ENCODE measurements around the gene BTBD9. TPM values are rescaled to one million over a fixed set of nuclear protein-coding genes. Genes with fewer than 3 reads are reported as not detected.

BTBD9 gene
- total RNA-seq, 1 experiment from 2014 or later: 8.9 TPM

- no peak overlapping the region for H3K18ac ChIP-seq (ENCODE audit: insufficient read length, low read depth, low read length)
- H3K23me2 ChIP-seq (ENCODE audit: insufficient read length, low read depth, low read length, poor library complexity, severe bottlenecking): no peaks in the 10 kb centered on the region
- H3K4me2 ChIP-seq (ENCODE audit: insufficient read depth, insufficient read length, low read length): no peak overlapping the region
- Mint-ChIP-seq H3K27ac (no peak overlapping the region; a peak in 1 of 7 replicates), H3K9me3 (no peaks in the 10 kb centered on the region), H3K27me3 (ENCODE audit: low read depth) (no peaks in the 10 kb centered on the region), H3K4me1 (peaks cover 25% of the 10 kb centered on the region in 2 experiments), H3K4me3 (no peak overlapping the region), H3K36me3 (ENCODE audit: insufficient read depth in 1 of 3, low read depth in 3 of 3) (no peaks in the 10 kb centered on the region)
- no peak overlapping the region for H4K91ac ChIP-seq (ENCODE audit: insufficient read length, low read depth, low read length)
- H3K14ac ChIP-seq (ENCODE audit: insufficient read depth, low read length): no peak overlapping the region
- peaks cover 6% of the 10 kb centered on the region; the same call in 1 of the 2 replicates for H3K4me1 ChIP-seq (ENCODE audit: insufficient read depth, low read length)
- no peaks in the 10 kb centered on the region for H3K79me2 ChIP-seq (ENCODE audit: insufficient read depth, low read length)
- no peaks in the 10 kb centered on the region for H3K79me1 ChIP-seq (ENCODE audit: insufficient read depth, low read depth, low read length, poor library complexity, severe bottlenecking)
- H3T11ph ChIP-seq (ENCODE audit: low read length): no peak overlapping the region
- no peak overlapping the region for H2BK5ac ChIP-seq (ENCODE audit: insufficient read length, low read length)
- no peak overlapping the region for H3K23ac ChIP-seq (ENCODE audit: insufficient read length, low read depth, low read length)
- no CpG with 5 or more reads among the region's 3 CpGs for WGBS (ENCODE audit: extremely low coverage, insufficient read length, low lambda C conversion rate)
- H4K5ac ChIP-seq (ENCODE audit: insufficient read length, low read depth, low read length): no peak overlapping the region
- H2BK12ac ChIP-seq (ENCODE audit: insufficient read length, low read depth, low read length): no peak overlapping the region
- H3K9ac ChIP-seq (ENCODE audit: extremely low read depth, insufficient read length, low read length): no peak overlapping the region
- H2BK120ac ChIP-seq (ENCODE audit: low read depth, low read length, poor library complexity, severe bottlenecking): no peak overlapping the region
- H4K20me1 ChIP-seq (ENCODE audit: control insufficient read depth, insufficient read depth, insufficient read length): no peaks in the 10 kb centered on the region
- H3K56ac ChIP-seq (ENCODE audit: insufficient read length, low read depth, low read length): no peak overlapping the region
- no peak overlapping the region for H2BK15ac ChIP-seq (ENCODE audit: low read depth, low read length)
- no peak for DNase-seq
- H2BK20ac ChIP-seq (ENCODE audit: low read depth, low read length, poor library complexity, severe bottlenecking): no peak overlapping the region
- H3K9me3 ChIP-seq (ENCODE audit: control insufficient read depth, low read depth, low read length): no peaks in the 10 kb centered on the region
- no peaks in the 10 kb centered on the region for H3K27me3 ChIP-seq (ENCODE audit: insufficient read depth, low read length)
- H3K27ac ChIP-seq (ENCODE audit: insufficient read length, low read depth, low read length): no peak overlapping the region
- no peak for TF ChIP-seq CTCF (conservative IDR thresholded peaks at IDR 0.05)
- H2AK5ac ChIP-seq (ENCODE audit: insufficient read length, low read length): no peak overlapping the region
- no peak overlapping the region for H2AFZ ChIP-seq (ENCODE audit: low read length)
- no peak overlapping the region for H4K8ac ChIP-seq (replicated peaks; ENCODE audit: insufficient read length, low read depth, low read length)
- H3K4ac ChIP-seq (ENCODE audit: low read depth, low read length): no peak overlapping the region
These were observed 356.8 kb downstream of the BTBD9 start for GRCh38 chr6:38282911-38283310.

Data from H9 (cell line).